Measurements from ENCODE around the gene DNM2.

Gene DNM2

GRCh38 chr19:10858204-10858828 lies 140.4 kb downstream of the DNM2 start:
- H3K4me1 ChIP-seq (ENCODE audit: control extremely low read depth in 1 of 4, control insufficient read depth in 4 of 4, insufficient read depth in 4 of 4, low read length in 3 of 4): no peaks in the 10 kb centered on the region
- 92% methylated on average over 2 of the region's 4 CpGs for WGBS (ENCODE audit: insufficient coverage)
- H3K27me3 ChIP-seq (replicated peaks in 2 of 5; ENCODE audit: control insufficient read depth in 4 of 5, insufficient read depth in 5 of 5, low read length in 4 of 5): no peaks in the 10 kb centered on the region
- ChIA-PET CTCF (interaction anchor here (0.9 to 11.6 kb wide), 12 partner anchors 6 to 177 kb away, joined by 3 to 97 read pairs (median 5); partner anchors contain the start of genes C19orf38, QTRT1 and TMED1), POLR2A (no interaction called here)
- no peaks in the 10 kb centered on the region for H3K9me3 ChIP-seq (ENCODE audit: control extremely low read depth in 1 of 5, control insufficient read depth in 4 of 5, insufficient read depth in 2 of 5, low read depth in 1 of 5, low read length in 4 of 5)
- no peak overlapping the region for H3K4me3 ChIP-seq (ENCODE audit: control insufficient read depth in 1 of 7, extremely low read depth in 1 of 7, insufficient read depth in 4 of 7, low read depth in 2 of 7, low read length in 6 of 7)
- H3K36me3 ChIP-seq (ENCODE audit: control insufficient read depth in 4 of 4, insufficient read depth in 4 of 4, low read length in 3 of 4): peaks cover 0 to 14% (median 10%) of the 10 kb centered on the region in 4 experiments
- H3K27ac ChIP-seq (ENCODE audit: insufficient read depth in 1 of 2, low read depth in 1 of 2, low read length in 2 of 2, poor library complexity in 1 of 2, severe bottlenecking in 2 of 2): no peak overlapping the region
- peak; percentile 55 to 67 (median 63) for DNase-seq

- H3K4me3 ChIP-seq (ENCODE audit: control insufficient read depth in 1 of 7, extremely low read depth in 1 of 7, insufficient read depth in 4 of 7, low read depth in 2 of 7, low read length in 6 of 7): no peak overlapping the region
- POLR2A ChIA-PET: no interaction called here
Measured at GRCh38 chr19:10861103-10861651, 143.3 kb downstream of the DNM2 start.

GRCh38 chr19:10862561-10863106 lies 144.8 kb downstream of the DNM2 start:
- peaks cover 0 to 6% (median 4%) of the 10 kb centered on the region in 4 experiments for H3K36me3 ChIP-seq (ENCODE audit: control insufficient read depth in 4 of 4, insufficient read depth in 4 of 4, low read length in 3 of 4)
- POLR2A ChIA-PET: no interaction called here
- H3K27me3 ChIP-seq (replicated peaks in 2 of 5; ENCODE audit: control insufficient read depth in 4 of 5, insufficient read depth in 5 of 5, low read length in 4 of 5): no peaks in the 10 kb centered on the region
- H3K4me1 ChIP-seq (ENCODE audit: control extremely low read depth in 1 of 4, control insufficient read depth in 4 of 4, insufficient read depth in 4 of 4, low read length in 3 of 4): peaks cover 0 to 4% (median 3%) of the 10 kb centered on the region in 4 experiments
- DNase-seq: no peak
- H3K27ac ChIP-seq (ENCODE audit: insufficient read depth in 1 of 2, low read depth in 1 of 2, low read length in 2 of 2, poor library complexity in 1 of 2, severe bottlenecking in 2 of 2): no peak overlapping the region
- WGBS (ENCODE audit: insufficient coverage): 100% methylated on average over 2 of the region's 6 CpGs
- no peaks in the 10 kb centered on the region for H3K9me3 ChIP-seq (ENCODE audit: control extremely low read depth in 1 of 5, control insufficient read depth in 4 of 5, insufficient read depth in 2 of 5, low read depth in 1 of 5, low read length in 4 of 5)
- CTCF ChIA-PET: interaction anchor here (1.3 to 11.6 kb wide), 6 partner anchors 10 to 150 kb away, joined by 3 to 97 read pairs (median 9); partner anchors contain the start of genes C19orf38, CARM1 and TMED1
- H3K4me3 ChIP-seq (ENCODE audit: control insufficient read depth in 1 of 7, extremely low read depth in 1 of 7, insufficient read depth in 4 of 7, low read depth in 2 of 7, low read length in 6 of 7): no peak overlapping the region

More at GRCh38 chr19:10861103-10861651, 143.3 kb downstream of the DNM2 start:
- H3K27me3 ChIP-seq (replicated peaks in 2 of 5; ENCODE audit: control insufficient read depth in 4 of 5, insufficient read depth in 5 of 5, low read length in 4 of 5): no peaks in the 10 kb centered on the region
- H3K4me1 ChIP-seq (ENCODE audit: control extremely low read depth in 1 of 4, control insufficient read depth in 4 of 4, insufficient read depth in 4 of 4, low read length in 3 of 4): peaks cover 0 to 4% (median 3%) of the 10 kb centered on the region in 4 experiments
- H3K36me3 ChIP-seq (ENCODE audit: control insufficient read depth in 4 of 4, insufficient read depth in 4 of 4, low read length in 3 of 4): peaks cover 0 to 9% (median 7%) of the 10 kb centered on the region in 4 experiments
- no peaks in the 10 kb centered on the region for H3K9me3 ChIP-seq (ENCODE audit: control extremely low read depth in 1 of 5, control insufficient read depth in 4 of 5, insufficient read depth in 2 of 5, low read depth in 1 of 5, low read length in 4 of 5)
- WGBS (ENCODE audit: insufficient coverage): 97% methylated on average over 4 of the region's 7 CpGs
- H3K27ac ChIP-seq (ENCODE audit: insufficient read depth in 1 of 2, low read depth in 1 of 2, low read length in 2 of 2, poor library complexity in 1 of 2, severe bottlenecking in 2 of 2): no peak overlapping the region
- CTCF ChIA-PET: interaction anchor here (0.9 to 11.6 kb wide), 7 partner anchors 9 to 139 kb away, joined by 3 to 97 read pairs (median 3); partner anchors contain the start of genes C19orf38 and CARM1
- peak in 2 of 3 donors; percentile 42 to 57 for DNase-seq

GRCh38 chr19:10863107-10863717 lies 145.3 kb downstream of the DNM2 start:
- H3K4me1 ChIP-seq (ENCODE audit: control extremely low read depth in 1 of 4, control insufficient read depth in 4 of 4, insufficient read depth in 4 of 4, low read length in 3 of 4): peaks cover 0 to 4% (median 3%) of the 10 kb centered on the region in 4 experiments
- WGBS (ENCODE audit: insufficient coverage): 97% methylated on average over 15 of the region's 18 CpGs
- no peak overlapping the region for H3K27ac ChIP-seq (ENCODE audit: insufficient read depth in 1 of 2, low read depth in 1 of 2, low read length in 2 of 2, poor library complexity in 1 of 2, severe bottlenecking in 2 of 2)
- H3K27me3 ChIP-seq (replicated peaks in 2 of 5; ENCODE audit: control insufficient read depth in 4 of 5, insufficient read depth in 5 of 5, low read length in 4 of 5): no peaks in the 10 kb centered on the region
- ChIA-PET CTCF (interaction anchor here (0.7 to 11.6 kb wide), 17 partner anchors 9 to 162 kb away, joined by 3 to 97 read pairs (median 4); partner anchors contain the start of genes C19orf38, CARM1, QTRT1 and TMED1), POLR2A (no interaction called here)
- peaks cover 0 to 6% (median 4%) of the 10 kb centered on the region in 4 experiments for H3K36me3 ChIP-seq (ENCODE audit: control insufficient read depth in 4 of 4, insufficient read depth in 4 of 4, low read length in 3 of 4)
- H3K4me3 ChIP-seq (ENCODE audit: control insufficient read depth in 1 of 7, extremely low read depth in 1 of 7, insufficient read depth in 4 of 7, low read depth in 2 of 7, low read length in 6 of 7): no peak overlapping the region
- no peak for DNase-seq
- no peaks in the 10 kb centered on the region for H3K9me3 ChIP-seq (ENCODE audit: control extremely low read depth in 1 of 5, control insufficient read depth in 4 of 5, insufficient read depth in 2 of 5, low read depth in 1 of 5, low read length in 4 of 5)

- peaks cover 0 to 4% (median 3%) of the 10 kb centered on the region in 4 experiments for H3K4me1 ChIP-seq (ENCODE audit: control extremely low read depth in 1 of 4, control insufficient read depth in 4 of 4, insufficient read depth in 4 of 4, low read length in 3 of 4)
- peak overlapping the region in 1 of 7 experiments; percentile 40 for H3K4me3 ChIP-seq (ENCODE audit: control insufficient read depth in 1 of 7, extremely low read depth in 1 of 7, insufficient read depth in 4 of 7, low read depth in 2 of 7, low read length in 6 of 7)
- H3K9me3 ChIP-seq (ENCODE audit: control extremely low read depth in 1 of 5, control insufficient read depth in 4 of 5, insufficient read depth in 2 of 5, low read depth in 1 of 5, low read length in 4 of 5): no peaks in the 10 kb centered on the region
- ChIA-PET POLR2A (no interaction called here), CTCF (interaction anchor here (0.5 to 11.6 kb wide), 23 partner anchors 8 to 163 kb away, joined by 3 to 97 read pairs (median 4); partner anchors contain the start of genes C19orf38, QTRT1 and TMED1)
- DNase-seq: peak; percentile 66 to 77 (median 71)
- H3K27me3 ChIP-seq (replicated peaks in 2 of 5; ENCODE audit: control insufficient read depth in 4 of 5, insufficient read depth in 5 of 5, low read length in 4 of 5): no peaks in the 10 kb centered on the region
- no peak overlapping the region for H3K27ac ChIP-seq (ENCODE audit: insufficient read depth in 1 of 2, low read depth in 1 of 2, low read length in 2 of 2, poor library complexity in 1 of 2, severe bottlenecking in 2 of 2)
- peaks cover 0 to 6% (median 4%) of the 10 kb centered on the region in 4 experiments for H3K36me3 ChIP-seq (ENCODE audit: control insufficient read depth in 4 of 4, insufficient read depth in 4 of 4, low read length in 3 of 4)
- 26% methylated on average over 6 of the region's 6 CpGs for WGBS (ENCODE audit: insufficient coverage)
Measured at GRCh38 chr19:10864538-10864899, 146.6 kb downstream of the DNM2 start.

GRCh38 chr19:10866495-10866894 lies 148.6 kb downstream of the DNM2 start:
- CTCF ChIA-PET: interaction anchor here (1.0 to 11.6 kb wide), 8 partner anchors 14 to 44 kb away, joined by 3 to 97 read pairs (median 4); partner anchors contain the start of genes C19orf38 and TMED1
- H3K27me3 ChIP-seq (replicated peaks in 2 of 5; ENCODE audit: control insufficient read depth in 4 of 5, insufficient read depth in 5 of 5, low read length in 4 of 5): no peaks in the 10 kb centered on the region
- H3K9me3 ChIP-seq (ENCODE audit: control extremely low read depth in 1 of 5, control insufficient read depth in 4 of 5, insufficient read depth in 2 of 5, low read depth in 1 of 5, low read length in 4 of 5): no peaks in the 10 kb centered on the region
- no peak for DNase-seq
- WGBS (ENCODE audit: insufficient coverage): 94% methylated on average over 9 of the region's 10 CpGs
- peaks cover 0 to 8% (median 7%) of the 10 kb centered on the region in 4 experiments for H3K4me1 ChIP-seq (ENCODE audit: control extremely low read depth in 1 of 4, control insufficient read depth in 4 of 4, insufficient read depth in 4 of 4, low read length in 3 of 4)
- no peak overlapping the region for H3K27ac ChIP-seq (ENCODE audit: insufficient read depth in 1 of 2, low read depth in 1 of 2, low read length in 2 of 2, poor library complexity in 1 of 2, severe bottlenecking in 2 of 2)
- POLR2A ChIA-PET: no interaction called here
- no peaks in the 10 kb centered on the region for H3K36me3 ChIP-seq (ENCODE audit: control insufficient read depth in 4 of 4, insufficient read depth in 4 of 4, low read length in 3 of 4)
- H3K4me3 ChIP-seq (ENCODE audit: control insufficient read depth in 1 of 7, extremely low read depth in 1 of 7, insufficient read depth in 4 of 7, low read depth in 2 of 7, low read length in 6 of 7): no peak overlapping the region
